Hepatocyte (in vitro differentiated cells): ENCODE measurements around the gene THSD4.

ENCODE experiments used
- EZH2phosphoT487 ChIP-seq: fragments of 200-600 bp; sonication (generic); IDR thresholded peaks from one replicate; pipeline ENCODE4 v1.6.1; 2018; ENCODE audit warnings: antibody characterized with exemption, mild to moderate bottlenecking, low read depth, moderate library complexity; ENCODE audit not compliant: unreplicated experiment, severe bottlenecking
- TF ChIP-seq, protein P1 (sequence below): fragments of 200-600 bp; sonication (generic); IDR thresholded peaks from 2 replicates; pipeline ENCODE4 v1.5.1; 2016; ENCODE audit warnings: antibody characterized with exemption, mild to moderate bottlenecking; ENCODE audit not compliant: poor library complexity

DNA sequence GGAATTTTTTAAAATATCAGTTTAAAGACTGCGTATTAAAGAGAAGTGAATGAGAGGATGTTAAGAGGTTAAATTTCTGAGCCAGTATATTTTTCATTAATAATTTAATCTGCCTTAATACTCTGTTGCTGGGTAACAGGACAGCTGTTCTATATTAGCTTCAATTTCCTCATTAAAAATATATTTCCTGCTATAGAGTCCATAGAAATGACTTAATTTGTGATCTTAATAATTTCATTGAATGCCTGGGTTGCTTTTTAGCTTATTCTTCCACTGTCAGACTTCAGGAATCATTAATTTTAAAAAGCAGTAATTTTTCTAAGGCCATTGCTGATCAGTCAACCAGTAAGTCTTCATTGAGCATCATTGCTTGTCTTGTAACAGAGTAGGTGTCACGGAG, 129.0 kb downstream of the THSD4 start:
- TF ChIP-seq, protein P1, sequence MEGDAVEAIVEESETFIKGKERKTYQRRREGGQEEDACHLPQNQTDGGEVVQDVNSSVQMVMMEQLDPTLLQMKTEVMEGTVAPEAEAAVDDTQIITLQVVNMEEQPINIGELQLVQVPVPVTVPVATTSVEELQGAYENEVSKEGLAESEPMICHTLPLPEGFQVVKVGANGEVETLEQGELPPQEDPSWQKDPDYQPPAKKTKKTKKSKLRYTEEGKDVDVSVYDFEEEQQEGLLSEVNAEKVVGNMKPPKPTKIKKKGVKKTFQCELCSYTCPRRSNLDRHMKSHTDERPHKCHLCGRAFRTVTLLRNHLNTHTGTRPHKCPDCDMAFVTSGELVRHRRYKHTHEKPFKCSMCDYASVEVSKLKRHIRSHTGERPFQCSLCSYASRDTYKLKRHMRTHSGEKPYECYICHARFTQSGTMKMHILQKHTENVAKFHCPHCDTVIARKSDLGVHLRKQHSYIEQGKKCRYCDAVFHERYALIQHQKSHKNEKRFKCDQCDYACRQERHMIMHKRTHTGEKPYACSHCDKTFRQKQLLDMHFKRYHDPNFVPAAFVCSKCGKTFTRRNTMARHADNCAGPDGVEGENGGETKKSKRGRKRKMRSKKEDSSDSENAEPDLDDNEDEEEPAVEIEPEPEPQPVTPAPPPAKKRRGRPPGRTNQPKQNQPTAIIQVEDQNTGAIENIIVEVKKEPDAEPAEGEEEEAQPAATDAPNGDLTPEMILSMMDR = no peak
- no peak for TF ChIP-seq EZH2phosphoT487
